Measurements from ENCODE around the gene GRIK3.

DNA sequence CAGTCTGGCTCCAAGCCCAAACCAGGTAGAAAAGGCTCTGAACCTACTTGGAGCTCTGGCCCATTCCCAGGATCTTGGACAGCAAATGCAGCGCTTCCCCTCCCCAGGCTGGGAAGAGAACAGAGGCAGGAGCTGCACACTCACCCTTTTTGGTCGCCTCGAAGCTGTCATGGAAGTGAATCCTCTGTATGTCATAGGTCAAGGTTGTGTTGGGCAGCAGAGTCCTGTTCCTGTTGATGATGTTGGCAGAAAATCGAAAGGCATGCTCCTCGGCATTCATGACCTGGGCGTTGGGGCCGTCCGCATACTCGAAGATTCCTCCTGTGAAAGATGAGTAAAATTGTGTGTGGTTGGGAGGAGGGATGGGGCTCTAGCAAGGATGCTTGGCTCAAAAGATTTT is 143.5 kb downstream of the GRIK3 start:
- TF ChIP-seq, protein P1, sequence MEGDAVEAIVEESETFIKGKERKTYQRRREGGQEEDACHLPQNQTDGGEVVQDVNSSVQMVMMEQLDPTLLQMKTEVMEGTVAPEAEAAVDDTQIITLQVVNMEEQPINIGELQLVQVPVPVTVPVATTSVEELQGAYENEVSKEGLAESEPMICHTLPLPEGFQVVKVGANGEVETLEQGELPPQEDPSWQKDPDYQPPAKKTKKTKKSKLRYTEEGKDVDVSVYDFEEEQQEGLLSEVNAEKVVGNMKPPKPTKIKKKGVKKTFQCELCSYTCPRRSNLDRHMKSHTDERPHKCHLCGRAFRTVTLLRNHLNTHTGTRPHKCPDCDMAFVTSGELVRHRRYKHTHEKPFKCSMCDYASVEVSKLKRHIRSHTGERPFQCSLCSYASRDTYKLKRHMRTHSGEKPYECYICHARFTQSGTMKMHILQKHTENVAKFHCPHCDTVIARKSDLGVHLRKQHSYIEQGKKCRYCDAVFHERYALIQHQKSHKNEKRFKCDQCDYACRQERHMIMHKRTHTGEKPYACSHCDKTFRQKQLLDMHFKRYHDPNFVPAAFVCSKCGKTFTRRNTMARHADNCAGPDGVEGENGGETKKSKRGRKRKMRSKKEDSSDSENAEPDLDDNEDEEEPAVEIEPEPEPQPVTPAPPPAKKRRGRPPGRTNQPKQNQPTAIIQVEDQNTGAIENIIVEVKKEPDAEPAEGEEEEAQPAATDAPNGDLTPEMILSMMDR (IDR thresholded peaks at IDR 0.05), result no peak
- TF ChIP-seq GRHL2 (CRISPR knock-in tag; IDR thresholded peaks at IDR 0.05; ENCODE audit: insufficient replicate concordance, severe bottlenecking) (no peak), GABPB1 (CRISPR knock-in tag; IDR thresholded peaks at IDR 0.05) (no peak), FOXP1 (CRISPR knock-in tag; IDR thresholded peaks at IDR 0.05; ENCODE audit: borderline replicate concordance) (no peak), NFYB (CRISPR knock-in tag; conservative IDR thresholded peaks at IDR 0.05; ENCODE audit: low read depth) (no peak), JUN (CRISPR knock-in tag; IDR thresholded peaks at IDR 0.05) (no peak), ESRRA (CRISPR knock-in tag; IDR thresholded peaks at IDR 0.05; ENCODE audit: borderline replicate concordance) (no peak)
- TF ChIP-seq, protein P2, sequence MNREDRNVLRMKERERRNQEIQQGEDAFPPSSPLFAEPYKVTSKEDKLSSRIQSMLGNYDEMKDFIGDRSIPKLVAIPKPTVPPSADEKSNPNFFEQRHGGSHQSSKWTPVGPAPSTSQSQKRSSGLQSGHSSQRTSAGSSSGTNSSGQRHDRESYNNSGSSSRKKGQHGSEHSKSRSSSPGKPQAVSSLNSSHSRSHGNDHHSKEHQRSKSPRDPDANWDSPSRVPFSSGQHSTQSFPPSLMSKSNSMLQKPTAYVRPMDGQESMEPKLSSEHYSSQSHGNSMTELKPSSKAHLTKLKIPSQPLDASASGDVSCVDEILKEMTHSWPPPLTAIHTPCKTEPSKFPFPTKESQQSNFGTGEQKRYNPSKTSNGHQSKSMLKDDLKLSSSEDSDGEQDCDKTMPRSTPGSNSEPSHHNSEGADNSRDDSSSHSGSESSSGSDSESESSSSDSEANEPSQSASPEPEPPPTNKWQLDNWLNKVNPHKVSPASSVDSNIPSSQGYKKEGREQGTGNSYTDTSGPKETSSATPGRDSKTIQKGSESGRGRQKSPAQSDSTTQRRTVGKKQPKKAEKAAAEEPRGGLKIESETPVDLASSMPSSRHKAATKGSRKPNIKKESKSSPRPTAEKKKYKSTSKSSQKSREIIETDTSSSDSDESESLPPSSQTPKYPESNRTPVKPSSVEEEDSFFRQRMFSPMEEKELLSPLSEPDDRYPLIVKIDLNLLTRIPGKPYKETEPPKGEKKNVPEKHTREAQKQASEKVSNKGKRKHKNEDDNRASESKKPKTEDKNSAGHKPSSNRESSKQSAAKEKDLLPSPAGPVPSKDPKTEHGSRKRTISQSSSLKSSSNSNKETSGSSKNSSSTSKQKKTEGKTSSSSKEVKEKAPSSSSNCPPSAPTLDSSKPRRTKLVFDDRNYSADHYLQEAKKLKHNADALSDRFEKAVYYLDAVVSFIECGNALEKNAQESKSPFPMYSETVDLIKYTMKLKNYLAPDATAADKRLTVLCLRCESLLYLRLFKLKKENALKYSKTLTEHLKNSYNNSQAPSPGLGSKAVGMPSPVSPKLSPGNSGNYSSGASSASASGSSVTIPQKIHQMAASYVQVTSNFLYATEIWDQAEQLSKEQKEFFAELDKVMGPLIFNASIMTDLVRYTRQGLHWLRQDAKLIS (CRISPR knock-in tag; IDR thresholded peaks at IDR 0.05; ENCODE audit: borderline replicate concordance), result no peak
- TF ChIP-seq, protein P3, sequence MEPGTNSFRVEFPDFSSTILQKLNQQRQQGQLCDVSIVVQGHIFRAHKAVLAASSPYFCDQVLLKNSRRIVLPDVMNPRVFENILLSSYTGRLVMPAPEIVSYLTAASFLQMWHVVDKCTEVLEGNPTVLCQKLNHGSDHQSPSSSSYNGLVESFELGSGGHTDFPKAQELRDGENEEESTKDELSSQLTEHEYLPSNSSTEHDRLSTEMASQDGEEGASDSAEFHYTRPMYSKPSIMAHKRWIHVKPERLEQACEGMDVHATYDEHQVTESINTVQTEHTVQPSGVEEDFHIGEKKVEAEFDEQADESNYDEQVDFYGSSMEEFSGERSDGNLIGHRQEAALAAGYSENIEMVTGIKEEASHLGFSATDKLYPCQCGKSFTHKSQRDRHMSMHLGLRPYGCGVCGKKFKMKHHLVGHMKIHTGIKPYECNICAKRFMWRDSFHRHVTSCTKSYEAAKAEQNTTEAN (CRISPR knock-in tag; IDR thresholded peaks at IDR 0.05), result no peak
- TF ChIP-seq, protein P4, sequence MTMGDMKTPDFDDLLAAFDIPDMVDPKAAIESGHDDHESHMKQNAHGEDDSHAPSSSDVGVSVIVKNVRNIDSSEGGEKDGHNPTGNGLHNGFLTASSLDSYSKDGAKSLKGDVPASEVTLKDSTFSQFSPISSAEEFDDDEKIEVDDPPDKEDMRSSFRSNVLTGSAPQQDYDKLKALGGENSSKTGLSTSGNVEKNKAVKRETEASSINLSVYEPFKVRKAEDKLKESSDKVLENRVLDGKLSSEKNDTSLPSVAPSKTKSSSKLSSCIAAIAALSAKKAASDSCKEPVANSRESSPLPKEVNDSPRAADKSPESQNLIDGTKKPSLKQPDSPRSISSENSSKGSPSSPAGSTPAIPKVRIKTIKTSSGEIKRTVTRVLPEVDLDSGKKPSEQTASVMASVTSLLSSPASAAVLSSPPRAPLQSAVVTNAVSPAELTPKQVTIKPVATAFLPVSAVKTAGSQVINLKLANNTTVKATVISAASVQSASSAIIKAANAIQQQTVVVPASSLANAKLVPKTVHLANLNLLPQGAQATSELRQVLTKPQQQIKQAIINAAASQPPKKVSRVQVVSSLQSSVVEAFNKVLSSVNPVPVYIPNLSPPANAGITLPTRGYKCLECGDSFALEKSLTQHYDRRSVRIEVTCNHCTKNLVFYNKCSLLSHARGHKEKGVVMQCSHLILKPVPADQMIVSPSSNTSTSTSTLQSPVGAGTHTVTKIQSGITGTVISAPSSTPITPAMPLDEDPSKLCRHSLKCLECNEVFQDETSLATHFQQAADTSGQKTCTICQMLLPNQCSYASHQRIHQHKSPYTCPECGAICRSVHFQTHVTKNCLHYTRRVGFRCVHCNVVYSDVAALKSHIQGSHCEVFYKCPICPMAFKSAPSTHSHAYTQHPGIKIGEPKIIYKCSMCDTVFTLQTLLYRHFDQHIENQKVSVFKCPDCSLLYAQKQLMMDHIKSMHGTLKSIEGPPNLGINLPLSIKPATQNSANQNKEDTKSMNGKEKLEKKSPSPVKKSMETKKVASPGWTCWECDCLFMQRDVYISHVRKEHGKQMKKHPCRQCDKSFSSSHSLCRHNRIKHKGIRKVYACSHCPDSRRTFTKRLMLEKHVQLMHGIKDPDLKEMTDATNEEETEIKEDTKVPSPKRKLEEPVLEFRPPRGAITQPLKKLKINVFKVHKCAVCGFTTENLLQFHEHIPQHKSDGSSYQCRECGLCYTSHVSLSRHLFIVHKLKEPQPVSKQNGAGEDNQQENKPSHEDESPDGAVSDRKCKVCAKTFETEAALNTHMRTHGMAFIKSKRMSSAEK (CRISPR knock-in tag; IDR thresholded peaks at IDR 0.05; ENCODE audit: borderline replicate concordance), result no peak

Data from WTC11 (cell line).